ENCODE results near the gene RAB10.

Gene RAB10

GRCh38 chr2:26178746-26179436, 145.0 kb downstream of the RAB10 start:
- no peak for DNase-seq (ENCODE audit: low read depth)

- DNase-seq (ENCODE audit: low read depth) = no peak
These were observed 145.6 kb downstream of the RAB10 start for GRCh38 chr2:26179446-26179913.

- no peak for DNase-seq (ENCODE audit: low read depth)
These were observed 148.6 kb downstream of the RAB10 start for GRCh38 chr2:26182441-26182840.

- DNase-seq (ENCODE audit: low read depth) = no peak
These were observed 149.2 kb downstream of the RAB10 start for GRCh38 chr2:26182887-26183630.

GRCh38 chr2:26184121-26184520, 150.2 kb downstream of the RAB10 start:
- DNase-seq (ENCODE audit: low read depth) = no peak

GRCh38 chr2:26184555-26185303, 150.8 kb downstream of the RAB10 start:
- peak; percentile 13 for DNase-seq (ENCODE audit: low read depth)

- no peak for DNase-seq (ENCODE audit: low read depth)
These were observed 151.5 kb downstream of the RAB10 start for GRCh38 chr2:26185304-26185928.

GRCh38 chr2:26185954-26186770, 152.3 kb downstream of the RAB10 start:
- no peak for DNase-seq (ENCODE audit: low read depth)
